IPS-20b (cell line): ENCODE data around the gene DNAAF8.
A peak's percentile ranks its signal among the peaks of the same experiment; 100 is the strongest.

Source experiments
- H3K27ac ChIP-seq: one replicate; pipeline ENCODE4 v1.5.1; 2013; ENCODE audit warnings: low read length
- H3K27me3 ChIP-seq: 2 replicates; pipeline ENCODE4 v1.6.1; 2013; ENCODE audit warnings: mild to moderate bottlenecking, low read length, inconsistent platforms; ENCODE audit not compliant: insufficient read depth
- H3K36me3 ChIP-seq: 2 replicates; pipeline ENCODE4 v1.6.1; 2013; ENCODE audit warnings: low read depth, mild to moderate bottlenecking, inconsistent platforms, low read length, moderate library complexity; ENCODE audit not compliant: insufficient read depth
- H3K4me1 ChIP-seq: 2 replicates; pipeline ENCODE4 v1.6.1; 2013; ENCODE audit warnings: mild to moderate bottlenecking, control low read depth, inconsistent platforms, low read length, moderate library complexity; ENCODE audit not compliant: insufficient read depth
- H3K4me3 ChIP-seq: 2 replicates; pipeline ENCODE4 v1.5.1; 2013; ENCODE audit warnings: mild to moderate bottlenecking, low read length, inconsistent platforms
- H3K9ac ChIP-seq: 2 replicates; pipeline ENCODE4 v1.6.1; 2013; ENCODE audit warnings: low read depth, mild to moderate bottlenecking, inconsistent platforms, low read length, moderate library complexity
- H3K9me3 ChIP-seq: 2 replicates; pipeline ENCODE4 v1.6.1; 2013; ENCODE audit warnings: mild to moderate bottlenecking, low read depth, low read length, inconsistent platforms; ENCODE audit not compliant: insufficient read depth

The DNAAF8 gene

GRCh38 chr16:4765511-4766474 lies 31.5 kb downstream of the DNAAF8 start:
- Histone ChIP-seq H3K27me3 (no peaks in the 10 kb centered on the region), H3K4me3 (peak overlapping the region; percentile 90), H3K36me3 (peaks cover 38% of the 10 kb centered on the region), H3K27ac (no peak overlapping the region), H3K9ac (peak overlapping the region; percentile 88), H3K4me1 (peaks cover 3% of the 10 kb centered on the region; the same call in 1 of the 2 replicates), H3K9me3 (no peaks in the 10 kb centered on the region)

GRCh38 chr16:4766875-4767628 lies 32.7 kb downstream of the DNAAF8 start, which contains the start of gene ZNF500:
Gene ZNF500 (minus strand): TSS chr16:4767162. CDS start chr16:4765978, 1,184 bp downstream.
- Histone ChIP-seq H3K36me3 (peaks cover 31% of the 10 kb centered on the region), H3K27me3 (no peaks in the 10 kb centered on the region), H3K4me3 (peak within 1 kb of the TSS; percentile 90), H3K27ac (peak within 1 kb of the TSS; percentile 36), H3K4me1 (peaks cover 3% of the 10 kb centered on the region; the same call in 1 of the 2 replicates), H3K9ac (peak within 1 kb of the TSS; percentile 88), H3K9me3 (no peaks in the 10 kb centered on the region)

- Histone ChIP-seq H3K36me3 (peaks cover 22% of the 10 kb centered on the region), H3K4me1 (peaks cover 3% of the 10 kb centered on the region; the same call in 1 of the 2 replicates), H3K27ac (no peak overlapping the region), H3K9ac (peak overlapping the region; percentile 63; the same call in 1 of the 2 replicates), H3K4me3 (peak overlapping the region; percentile 64), H3K9me3 (no peaks in the 10 kb centered on the region), H3K27me3 (no peaks in the 10 kb centered on the region)
Observed at GRCh38 chr16:4767872-4768548, 33.7 kb downstream of the DNAAF8 start.

- Histone ChIP-seq H3K9ac (peak overlapping the region; percentile 74; the same call in 1 of the 2 replicates), H3K4me3 (peak overlapping the region; percentile 64), H3K9me3 (no peaks in the 10 kb centered on the region), H3K27ac (no peak overlapping the region), H3K4me1 (peaks cover 3% of the 10 kb centered on the region; the same call in 1 of the 2 replicates), H3K27me3 (no peaks in the 10 kb centered on the region), H3K36me3 (peaks cover 15% of the 10 kb centered on the region)
Observed at GRCh38 chr16:4768549-4769305, 34.4 kb downstream of the DNAAF8 start.

- Histone ChIP-seq H3K27ac (no peak overlapping the region), H3K9me3 (no peaks in the 10 kb centered on the region), H3K4me3 (peak overlapping the region; percentile 64; the same call in 1 of the 2 replicates), H3K9ac (peak overlapping the region; percentile 74; the same call in 1 of the 2 replicates), H3K27me3 (no peaks in the 10 kb centered on the region), H3K4me1 (peaks cover 3% of the 10 kb centered on the region; the same call in 1 of the 2 replicates), H3K36me3 (peaks cover 10% of the 10 kb centered on the region)
Observed at GRCh38 chr16:4769306-4769638, 34.9 kb downstream of the DNAAF8 start.

- Histone ChIP-seq H3K27me3 (no peaks in the 10 kb centered on the region), H3K4me1 (peaks cover 3% of the 10 kb centered on the region; the same call in 1 of the 2 replicates), H3K27ac (no peak overlapping the region)
Observed at GRCh38 chr16:4771646-4772045, 37.3 kb downstream of the DNAAF8 start.

GRCh38 chr16:4772351-4772750 lies 38.0 kb downstream of the DNAAF8 start:
- Histone ChIP-seq H3K4me1 (peaks cover 3% of the 10 kb centered on the region; the same call in 1 of the 2 replicates), H3K36me3 (no peaks in the 10 kb centered on the region), H3K27me3 (no peaks in the 10 kb centered on the region), H3K9ac (no peak overlapping the region), H3K27ac (no peak overlapping the region), H3K4me3 (no peak overlapping the region), H3K9me3 (no peaks in the 10 kb centered on the region)

More at GRCh38 chr16:4771646-4772045, 37.3 kb downstream of the DNAAF8 start:
- Histone ChIP-seq H3K9me3 (no peaks in the 10 kb centered on the region), H3K36me3 (no peaks in the 10 kb centered on the region), H3K9ac (no peak overlapping the region), H3K4me3 (no peak overlapping the region)

- no peak overlapping the region for H3K9ac ChIP-seq
- H3K27me3 ChIP-seq, result no peaks in the 10 kb centered on the region
- H3K4me1 ChIP-seq, result no peaks in the 10 kb centered on the region
- no peaks in the 10 kb centered on the region for H3K36me3 ChIP-seq
- no peak overlapping the region for H3K4me3 ChIP-seq
- no peaks in the 10 kb centered on the region for H3K9me3 ChIP-seq
- no peak overlapping the region for H3K27ac ChIP-seq
Observed at GRCh38 chr16:4775005-4775404, 40.7 kb downstream of the DNAAF8 start.

- Histone ChIP-seq H3K36me3 (no peaks in the 10 kb centered on the region), H3K27ac (no peak overlapping the region), H3K4me1 (no peaks in the 10 kb centered on the region), H3K9me3 (no peaks in the 10 kb centered on the region), H3K4me3 (no peak overlapping the region), H3K27me3 (no peaks in the 10 kb centered on the region), H3K9ac (no peak overlapping the region)
Observed at GRCh38 chr16:4776141-4776705, 41.9 kb downstream of the DNAAF8 start.

- Histone ChIP-seq H3K4me1 (no peaks in the 10 kb centered on the region), H3K9ac (no peak overlapping the region), H3K36me3 (no peaks in the 10 kb centered on the region), H3K27ac (no peak overlapping the region), H3K9me3 (no peaks in the 10 kb centered on the region), H3K4me3 (no peak overlapping the region), H3K27me3 (no peaks in the 10 kb centered on the region)
Observed at GRCh38 chr16:4777339-4778049, 43.2 kb downstream of the DNAAF8 start.
